Stimulated activated CD8-positive, alpha-beta memory T cell treated with anti-CD3 and anti-CD28 coated beads, Interleukin-7, amount 100 ng/mL, for 4 hours (primary cell): ENCODE data around the gene CFAP20DC.
"Not testable (repeated sequence)": the region's sequence is repeated elsewhere in the genome, so short reads cannot be mapped to it uniquely, and the experiment has no call there.

Experiments
- DNase-seq, 2 donors: peaks; one replicate each; pipeline ENCODE4 v3.0.0-alpha.2; 2020; ENCODE audit warnings: low read depth in 2 of 2

CFAP20DC gene

DNA sequence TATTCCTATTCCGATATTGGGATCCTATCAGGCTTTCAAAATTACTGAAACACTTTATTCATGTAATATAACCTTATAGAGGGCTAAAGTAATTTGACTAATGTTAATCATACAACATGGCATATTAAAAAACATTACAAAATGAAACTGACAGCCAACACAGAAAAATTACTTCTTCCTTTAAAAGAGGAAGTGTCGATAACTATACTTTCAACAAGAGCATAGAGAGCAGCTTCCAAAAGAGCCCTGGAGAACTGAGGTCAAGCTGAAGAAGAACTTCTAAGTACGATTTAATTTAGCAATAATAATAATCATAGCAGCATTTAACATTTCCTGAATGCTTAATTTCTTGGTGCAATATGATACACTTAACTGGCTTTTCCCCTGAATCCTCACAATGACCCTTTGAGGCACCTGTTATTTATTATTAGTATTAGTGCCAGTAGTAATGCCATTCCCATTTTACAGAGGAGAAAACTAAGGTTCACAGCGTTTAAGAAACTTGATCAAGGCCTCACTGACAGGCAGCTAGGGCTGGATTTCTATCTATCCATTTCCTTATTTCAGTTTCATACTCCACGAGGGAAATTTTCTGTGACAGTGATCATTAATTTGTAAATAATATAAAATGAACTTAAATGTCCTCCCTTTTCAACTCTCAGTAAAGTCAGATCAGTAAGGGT, 181.6 kb downstream of the CFAP20DC start:
- no peak for DNase-seq

DNA sequence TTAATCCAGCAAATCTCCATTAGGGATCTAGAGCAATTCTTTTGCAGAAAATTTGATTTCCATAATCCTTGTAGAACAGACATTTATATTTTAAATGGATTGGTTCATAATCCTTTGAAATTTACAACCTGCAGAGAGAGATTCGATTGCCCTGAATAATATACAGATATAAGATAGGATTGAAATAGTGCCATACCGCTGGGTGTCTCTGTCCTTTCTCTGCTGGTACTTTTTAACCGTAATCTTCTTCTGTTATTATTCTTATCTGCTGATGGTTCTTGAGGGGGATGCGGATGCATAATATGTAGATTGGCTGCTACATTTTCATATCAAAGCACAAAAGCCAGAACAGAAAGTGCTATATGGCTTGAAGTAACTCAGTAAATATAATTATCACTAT, 182.2 kb downstream of the CFAP20DC start:
- DNase-seq = no peak

DNA sequence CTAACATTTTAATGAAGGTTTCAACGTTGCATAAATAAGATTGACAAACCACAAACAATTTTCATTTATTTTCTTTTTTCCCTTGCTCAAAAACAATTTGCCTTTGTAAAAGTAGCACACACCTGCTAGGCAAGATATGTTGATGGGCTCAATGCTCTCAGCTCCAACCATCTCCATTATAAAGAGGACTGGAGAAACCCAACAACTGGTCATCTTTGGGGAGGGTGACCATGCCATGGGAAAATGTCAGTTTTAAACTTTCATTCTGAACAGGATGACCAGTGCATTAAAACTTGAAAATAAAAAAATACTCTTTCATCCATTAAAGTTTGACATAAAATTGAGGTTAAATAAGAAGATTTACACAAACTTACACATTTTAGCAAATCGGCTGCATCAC, 183.7 kb downstream of the CFAP20DC start:
- DNase-seq = no peak

DNA sequence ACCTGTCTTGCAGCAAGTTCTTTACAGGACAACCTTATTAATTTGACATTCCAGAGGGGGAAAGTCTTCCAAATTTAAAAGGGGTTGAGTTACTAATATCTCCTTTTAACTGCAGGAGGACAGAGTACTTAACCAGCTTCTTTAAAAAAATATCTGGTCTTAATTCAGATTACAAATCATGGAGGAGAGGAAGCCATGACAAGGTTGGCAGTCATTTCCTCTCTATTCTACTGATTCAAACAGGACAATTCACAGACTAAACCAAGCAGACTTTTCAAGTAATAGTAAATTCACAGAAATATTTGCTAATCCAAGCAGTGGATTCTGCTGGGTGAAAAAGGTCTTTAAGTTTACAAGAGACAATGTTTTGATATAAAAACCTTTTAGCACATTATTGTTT, 185.3 kb downstream of the CFAP20DC start:
- no peak for DNase-seq

DNA sequence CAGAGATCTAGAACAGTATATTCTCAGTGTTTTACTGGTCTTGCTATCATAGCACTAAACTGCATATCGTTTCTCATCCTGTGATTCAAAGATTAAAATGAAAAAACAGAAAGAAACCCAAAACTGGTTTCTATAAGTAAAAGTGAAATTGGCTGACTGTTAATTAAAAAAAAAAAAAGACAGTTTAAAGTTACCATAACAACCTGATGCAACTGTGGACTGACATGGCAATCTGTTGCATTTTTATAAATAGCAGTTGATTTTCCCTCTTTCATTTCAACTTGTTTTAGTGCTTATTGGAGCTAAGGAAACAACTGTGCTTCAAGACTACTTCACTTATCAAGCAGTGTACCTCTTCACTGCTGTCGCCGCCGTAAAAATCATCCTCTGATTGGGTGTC, 186.6 kb downstream of the CFAP20DC start:
- no peak for DNase-seq

DNA sequence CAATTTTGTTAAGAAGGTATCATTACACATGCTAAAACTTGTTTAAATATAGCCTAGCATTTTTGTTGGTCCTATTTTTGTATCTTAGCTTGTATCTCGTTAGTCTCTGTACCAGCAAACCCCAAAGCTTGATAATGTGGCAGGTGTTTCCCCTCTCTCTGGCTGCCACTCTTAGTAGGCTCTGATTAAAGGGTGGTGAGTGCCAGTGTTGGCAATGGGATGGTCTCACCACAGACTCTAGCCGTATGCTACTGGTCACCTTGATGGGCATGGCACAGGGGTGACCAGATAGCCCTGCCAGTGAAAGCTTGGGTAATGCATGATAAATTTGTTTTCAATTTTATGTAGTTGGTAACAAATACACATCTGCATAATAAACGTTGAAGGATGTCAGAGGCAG, 188.3 kb downstream of the CFAP20DC start:
- no peak for DNase-seq

DNA sequence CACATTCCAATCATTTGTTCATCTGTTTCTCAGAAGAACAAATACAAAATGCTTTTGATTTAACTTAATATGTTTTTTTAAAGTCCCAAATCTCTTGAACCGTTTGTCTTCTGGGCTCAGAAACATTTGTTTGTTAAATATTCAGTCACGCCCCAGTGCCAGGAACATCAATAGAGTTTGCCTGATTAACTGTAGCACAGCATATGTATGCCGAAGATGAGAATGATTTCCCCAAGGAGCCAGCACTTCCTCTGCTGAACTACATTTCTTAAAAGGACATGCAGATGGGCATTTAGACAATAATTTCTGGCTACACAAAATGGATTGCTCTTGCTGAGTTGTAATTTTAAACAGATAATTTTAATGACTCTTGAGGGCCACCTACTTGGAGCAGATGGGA, 191.7 kb downstream of the CFAP20DC start:
- DNase-seq = no peak

DNA sequence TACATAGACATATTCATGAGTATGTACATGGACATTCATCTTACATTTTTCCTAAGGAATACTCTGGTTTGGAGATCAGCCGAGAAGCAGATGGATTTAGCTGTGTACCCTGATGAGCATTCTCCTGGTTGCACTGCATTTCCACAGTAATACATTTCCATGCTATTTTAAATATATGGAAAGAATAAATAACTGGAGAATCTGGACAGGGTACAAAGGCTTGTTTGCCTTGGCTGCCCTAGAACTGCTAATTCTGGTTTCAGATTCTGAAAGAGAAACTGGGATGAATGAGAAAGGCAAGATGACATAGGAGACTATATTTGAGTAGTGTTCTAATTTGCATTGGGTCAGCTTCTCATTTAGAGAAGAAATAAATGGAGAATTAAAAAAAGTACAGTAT, 192.4 kb downstream of the CFAP20DC start:
- DNase-seq = no peak

DNA sequence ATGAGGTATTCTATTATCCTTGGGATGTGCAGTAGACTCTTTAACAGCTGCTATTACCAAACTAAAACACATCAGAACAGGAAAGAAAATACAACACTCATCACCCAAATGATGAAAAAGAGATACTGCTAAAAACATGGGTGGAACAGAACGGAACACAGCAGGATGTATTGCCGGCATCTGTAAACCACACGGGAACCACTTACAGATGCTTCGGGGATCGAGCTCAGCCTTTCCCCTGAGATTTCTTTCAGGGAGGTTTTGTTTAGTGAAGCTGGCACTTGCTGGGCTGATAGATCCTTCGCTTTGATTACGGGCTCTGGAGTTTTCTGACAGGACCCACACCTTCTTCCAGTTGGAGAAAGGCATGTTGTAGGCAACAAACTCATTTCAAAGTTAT, 201.0 kb downstream of the CFAP20DC start:
- no peak for DNase-seq

DNA sequence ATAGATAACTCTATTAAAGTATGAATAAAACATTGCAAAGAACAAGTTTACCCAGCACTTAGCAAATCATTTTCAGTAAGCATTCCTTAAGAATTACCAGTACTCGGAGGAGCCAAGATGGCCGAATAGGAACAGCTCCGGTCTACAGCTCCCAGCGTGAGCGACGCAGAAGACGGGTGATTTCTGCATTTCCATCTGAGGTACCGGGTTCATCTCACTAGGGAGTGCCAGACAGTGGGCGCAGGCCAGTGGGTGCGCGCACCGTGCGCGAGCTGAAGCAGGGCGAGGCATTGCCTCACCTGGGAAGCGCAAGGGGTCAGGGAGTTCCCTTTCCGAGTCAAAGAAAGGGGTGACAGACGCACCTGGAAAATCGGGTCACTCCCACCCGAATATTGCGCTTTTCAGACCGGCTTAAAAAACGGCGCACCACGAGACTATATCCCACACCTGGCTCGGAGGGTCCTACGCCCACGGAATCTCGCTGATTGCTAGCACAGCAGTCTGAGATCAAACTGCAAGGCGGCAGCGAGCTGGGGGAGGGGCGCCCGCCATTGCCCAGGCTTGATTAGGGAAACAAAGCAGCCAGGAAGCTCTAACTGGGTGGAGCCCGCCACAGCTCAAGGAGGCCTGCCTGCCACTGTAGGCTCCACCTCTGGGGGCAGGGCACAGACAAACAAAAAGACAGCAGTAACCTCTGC, 207.6 kb downstream of the CFAP20DC start:
- DNase-seq = not testable (repeated sequence)

DNA sequence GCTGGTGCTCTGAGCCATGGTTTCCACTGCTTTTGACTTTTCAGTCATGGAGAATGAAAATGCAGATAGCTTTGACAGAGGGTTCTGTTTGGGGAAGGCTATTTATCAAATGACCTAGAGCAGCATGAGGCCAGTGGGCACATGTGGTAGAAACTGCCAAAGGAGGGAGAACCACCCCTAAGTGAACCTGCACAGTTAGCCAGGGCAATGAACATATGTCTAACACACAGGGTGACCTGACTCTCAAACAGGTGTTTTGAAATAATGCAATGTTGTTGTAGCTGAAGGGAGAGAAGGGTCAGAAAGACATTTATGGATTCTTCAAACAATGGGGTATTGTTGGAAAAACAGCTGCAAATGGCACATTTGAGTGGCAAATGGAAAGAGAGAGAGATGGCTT, 208.9 kb downstream of the CFAP20DC start:
- DNase-seq = no peak

DNA sequence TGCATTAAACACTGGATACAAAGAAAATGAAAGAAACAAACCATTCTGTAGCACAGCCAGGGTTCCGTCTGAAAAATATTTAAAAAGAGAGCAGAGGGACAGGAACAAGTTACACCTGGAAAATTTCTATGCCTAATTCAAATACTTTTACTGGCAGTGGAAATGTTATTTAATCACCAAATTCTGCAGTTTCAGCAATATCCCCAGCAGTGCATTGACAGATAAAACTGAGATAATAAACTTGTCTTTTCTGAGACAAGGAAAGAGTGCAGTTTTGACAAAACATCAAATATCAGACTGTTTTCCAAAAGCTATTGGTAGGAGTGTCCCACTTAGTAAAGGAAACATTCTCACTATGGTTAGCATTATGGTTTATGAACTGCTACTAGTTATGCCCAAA, 209.9 kb downstream of the CFAP20DC start:
- no peak for DNase-seq

DNA sequence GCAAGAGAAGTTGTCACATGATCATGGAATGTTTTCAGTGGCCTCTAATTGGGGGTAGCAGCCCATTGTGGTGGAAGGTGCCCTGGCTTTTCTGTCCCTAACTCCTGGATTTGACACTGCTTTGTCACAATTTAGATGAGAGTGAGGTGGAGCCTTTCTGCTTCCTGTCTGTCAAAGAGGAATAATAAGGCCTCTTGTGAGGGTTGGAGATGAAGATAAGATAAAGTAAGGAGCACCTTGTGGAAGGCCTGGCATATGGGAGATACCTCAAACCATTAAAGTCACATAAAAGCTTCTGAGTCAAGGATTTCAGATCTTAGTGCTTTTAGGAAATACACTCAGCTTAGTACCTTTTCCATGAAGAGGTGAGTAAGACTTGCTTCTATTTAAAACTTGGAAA, 210.6 kb downstream of the CFAP20DC start:
- DNase-seq = no peak

DNA sequence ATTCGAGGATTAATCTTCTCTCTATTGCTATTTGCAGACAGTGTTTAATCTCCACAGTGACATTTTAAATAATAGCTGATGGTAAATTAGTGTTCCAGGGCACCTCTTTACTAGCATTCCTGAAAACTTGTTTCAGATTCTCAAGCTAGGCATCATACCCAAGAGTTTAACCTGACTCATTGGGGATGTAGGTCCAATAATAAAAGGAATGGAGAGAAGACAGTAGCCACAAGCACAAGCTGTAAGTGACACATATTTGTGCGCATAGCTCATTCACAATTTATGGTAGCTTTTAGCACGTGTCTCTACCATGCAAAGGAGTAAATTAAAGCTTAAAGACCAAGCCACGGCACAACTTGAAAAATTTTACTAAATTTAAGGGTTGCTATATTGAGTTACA, 212.0 kb downstream of the CFAP20DC start:
- DNase-seq = no peak

DNA sequence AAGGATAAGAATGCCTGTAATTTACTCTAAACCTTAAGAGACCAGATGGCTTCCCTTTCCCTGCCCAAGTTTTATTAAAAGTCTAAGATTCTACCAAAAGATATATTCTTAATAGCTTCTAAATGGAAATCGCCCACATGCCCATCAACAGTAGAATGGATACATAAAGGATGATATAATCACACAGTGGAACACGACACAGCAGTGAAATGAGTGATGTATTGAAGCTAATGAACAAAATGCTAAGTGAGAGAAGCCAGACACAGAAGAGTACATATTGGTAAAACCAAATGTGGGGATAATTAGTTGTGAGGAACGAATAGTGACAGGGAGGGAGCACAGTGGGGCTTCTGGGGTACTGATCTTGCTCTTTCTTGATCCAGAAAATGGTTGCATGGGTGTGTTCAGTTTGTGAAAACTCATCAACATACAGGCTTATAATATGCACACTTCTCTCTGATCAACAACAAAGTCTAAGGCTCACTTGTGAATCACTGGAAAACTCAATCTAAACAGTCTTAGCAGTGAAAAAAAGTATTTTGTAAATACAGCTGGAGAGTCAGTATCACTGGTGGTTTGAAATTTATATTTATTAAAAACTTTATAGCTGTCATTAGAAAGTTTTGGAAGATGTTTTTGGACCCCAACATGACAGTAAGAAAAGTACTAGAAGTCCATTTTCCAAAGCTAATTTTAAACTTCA, 212.5 kb downstream of the CFAP20DC start:
- DNase-seq = no peak

DNA sequence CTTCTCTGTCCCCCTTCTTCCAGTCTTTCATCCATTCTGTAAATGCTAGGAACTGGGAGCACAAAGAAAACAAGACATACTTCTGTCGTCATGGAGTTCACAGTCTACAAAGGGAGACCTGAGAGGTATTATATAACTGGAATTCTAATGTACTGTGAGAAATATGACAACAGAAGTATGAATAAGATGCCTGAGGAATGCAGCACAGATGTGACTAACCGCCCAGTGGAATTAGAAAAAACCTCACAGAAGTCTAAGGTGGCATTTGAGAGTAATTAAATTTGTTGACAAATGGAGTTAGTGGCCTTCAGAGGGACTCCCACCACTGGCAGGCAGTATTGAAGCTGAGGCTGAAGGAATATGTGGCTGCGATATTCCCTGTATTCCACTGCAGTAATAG, 214.7 kb downstream of the CFAP20DC start:
- DNase-seq = no peak

DNA sequence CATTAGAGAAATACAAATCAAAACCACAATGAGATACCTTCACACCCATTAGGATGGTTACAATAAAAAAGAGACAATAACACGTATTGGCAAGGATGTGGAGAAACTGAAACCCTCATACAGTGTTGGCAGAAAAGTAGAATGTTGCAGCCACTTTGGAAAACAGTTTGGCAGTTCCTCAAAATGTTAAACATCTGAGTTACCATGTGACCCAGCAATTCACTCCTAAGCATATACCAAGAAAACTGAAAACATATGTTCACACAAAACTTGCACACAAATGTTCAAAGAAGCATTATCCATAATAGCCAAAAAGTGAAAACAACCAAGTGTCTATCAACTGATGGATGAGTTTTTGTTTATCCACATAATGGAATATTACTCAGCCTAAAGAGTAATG, 216.3 kb downstream of the CFAP20DC start:
- DNase-seq = no peak

DNA sequence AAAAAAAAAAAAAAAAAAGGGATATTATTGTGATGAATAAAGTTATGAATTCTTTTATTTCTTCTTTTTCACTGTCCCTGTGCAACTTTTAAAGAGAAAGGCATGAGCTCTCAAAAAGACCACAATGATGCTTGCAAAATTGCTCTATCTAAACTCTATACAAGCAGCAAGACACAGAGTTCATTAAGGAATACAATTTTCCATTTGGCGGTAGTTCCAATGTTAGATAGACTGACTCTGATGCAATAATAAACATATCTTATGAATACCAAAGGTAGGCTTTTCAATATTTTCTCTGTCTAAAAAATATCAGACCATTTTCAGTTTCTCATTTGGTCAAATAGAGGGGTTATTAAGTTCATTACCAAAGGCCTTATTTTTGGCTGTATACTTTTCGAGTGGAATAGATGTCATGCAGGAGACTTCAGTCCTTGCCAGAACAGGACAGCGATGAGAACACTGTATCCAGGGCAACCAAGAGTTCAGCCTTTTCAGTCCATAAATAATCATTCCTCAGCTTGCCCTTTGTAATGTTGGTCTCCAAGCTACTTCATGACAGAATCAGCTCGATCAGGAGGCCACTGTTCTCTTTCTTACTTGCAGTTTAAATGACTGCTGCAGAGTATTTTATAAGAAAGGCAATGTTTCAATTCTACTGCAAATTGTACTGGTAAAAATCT, 220.4 kb downstream of the CFAP20DC start:
- no peak for DNase-seq

DNA sequence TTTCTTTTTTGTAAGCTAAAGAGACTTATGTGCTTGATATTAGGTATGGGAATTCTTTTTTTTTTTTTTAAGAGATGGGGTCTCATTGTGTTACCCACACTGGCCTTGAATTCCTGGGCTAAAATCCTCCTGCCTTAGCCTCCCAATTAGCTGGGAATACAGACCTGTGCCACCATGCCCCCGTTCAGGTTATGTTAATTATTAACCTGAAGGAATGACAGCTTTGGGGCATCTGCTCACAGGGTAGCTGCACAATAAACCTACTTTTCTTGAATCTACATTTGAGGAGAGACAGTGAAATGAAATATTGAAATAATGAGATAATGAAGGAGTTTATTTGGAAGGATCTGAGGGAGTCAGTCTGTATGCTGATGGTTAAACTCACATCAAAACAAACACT, 225.0 kb downstream of the CFAP20DC start:
- DNase-seq = no peak

DNA sequence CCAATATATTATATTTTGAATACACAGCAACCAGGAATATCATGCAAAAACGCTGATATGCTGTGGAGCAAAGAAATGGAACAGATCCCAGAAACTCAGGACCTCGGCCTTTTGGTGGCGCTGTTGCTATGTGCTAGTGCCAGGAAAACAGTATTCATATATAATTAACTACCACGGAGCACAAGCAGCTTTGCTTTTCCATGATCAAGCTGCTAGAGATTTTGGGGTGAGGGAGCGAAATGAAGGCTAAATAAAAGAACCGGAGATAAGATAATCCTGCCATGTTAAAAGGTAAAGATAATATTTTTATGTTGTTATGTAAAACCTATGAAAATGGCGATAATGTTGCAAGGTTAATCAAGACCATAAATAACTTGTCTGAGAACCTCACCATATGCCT, 225.5 kb downstream of the CFAP20DC start:
- DNase-seq = no peak

DNA sequence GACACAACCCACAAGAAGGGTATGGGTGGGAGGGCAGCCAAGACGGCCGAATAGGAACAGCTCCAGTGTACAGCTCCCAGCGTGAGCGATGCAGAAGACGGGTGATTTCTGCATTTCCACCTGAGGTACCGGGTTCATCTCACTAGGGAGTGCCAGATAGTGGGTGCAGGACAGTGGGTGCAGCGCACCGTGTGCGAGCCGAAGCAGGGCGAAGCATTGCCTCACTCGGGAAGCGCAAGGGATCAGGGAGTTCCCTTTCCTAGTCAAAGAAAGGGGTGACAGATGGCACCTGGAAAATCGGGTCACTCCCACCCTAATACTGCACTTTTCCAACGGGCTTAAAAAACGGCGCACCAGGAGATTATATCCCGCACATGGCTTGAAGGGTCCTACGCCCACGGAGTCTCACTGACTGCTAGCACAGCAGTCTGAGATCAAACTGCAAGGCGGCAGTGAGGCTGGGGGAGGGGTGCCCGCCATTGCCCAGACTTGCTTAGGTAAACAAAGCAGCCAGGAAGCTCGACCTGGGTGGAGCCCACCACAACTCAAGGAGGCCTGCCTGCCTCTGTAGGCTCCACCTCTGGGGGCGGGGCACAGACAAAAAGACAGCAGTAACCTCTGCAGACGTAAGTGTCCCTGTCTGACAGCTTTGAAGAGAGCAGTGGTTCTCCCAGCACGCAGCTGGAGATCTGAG, 243.1 kb downstream of the CFAP20DC start:
- not testable (repeated sequence) for DNase-seq

DNA sequence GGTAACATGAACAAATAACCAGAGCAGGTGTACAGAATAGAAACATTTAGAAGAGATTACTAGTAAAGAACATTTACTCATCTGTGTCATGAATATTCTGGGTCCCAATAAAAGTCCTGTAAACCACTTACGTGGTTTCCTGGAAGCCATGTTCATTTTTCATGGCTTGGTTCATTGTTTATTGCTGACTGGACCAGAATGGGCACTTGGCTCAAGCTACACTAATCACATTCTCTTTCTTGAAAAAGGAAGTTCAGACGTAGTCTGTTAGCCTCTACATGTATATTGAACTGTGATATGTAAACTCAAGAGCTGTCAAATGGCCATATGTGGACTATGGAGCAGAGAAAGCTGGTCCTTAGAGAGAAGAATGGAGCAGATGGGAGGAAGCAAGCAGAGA, 244.9 kb downstream of the CFAP20DC start:
- no peak for DNase-seq
